Panc1 (cell line): ENCODE results near the gene ALOX5. TPM values are rescaled to one million over a fixed set of nuclear protein-coding genes. Genes with fewer than 3 reads are reported as not detected.
A peak's percentile ranks its signal among the peaks of the same experiment; 100 is the strongest.

Experiments used
- ATAC-seq: fragments of 200-7000 bp; cut with Tn5 transposase; 2 replicates; pipeline ENCODE4 v1.9.1; 2020; ENCODE audit warnings: mild to moderate bottlenecking, moderate library complexity
- BruUV-seq: library from RNA; stranded (reverse); fragments of 400-500 nt; replicated peaks from 2 replicates; lab custom pipeline; 2021; lab: Mats Ljungman, UMichigan
- CTCF ChIA-PET: fragments of 300-600 bp; sonication (Branson Sonifier 250); formaldehyde crosslinking; loops from one replicate; lab custom pipeline; 2022; ENCODE audit warnings: antibody characterized with exemption; lab: Charles Lee
- POLR2A ChIA-PET: fragments of 300-600 bp; sonication (Branson Sonifier 250); formaldehyde crosslinking; loops from one replicate; lab custom pipeline; 2022; ENCODE audit warnings: antibody characterized with exemption; lab: Charles Lee
- DNase-seq: peaks from one replicate; pipeline ENCODE4 v3.0.0-alpha.2; 2010; ENCODE audit warnings: low read depth, low spot score
- H3K27ac ChIP-seq: 2 replicates; pipeline ENCODE4 v1.5.1; 2011; ENCODE audit warnings: mild to moderate bottlenecking, low read length, inconsistent platforms
- H3K27me3 ChIP-seq: fragments of 200-500 bp; sonication (Bioruptor generic); 2 replicates; pipeline ENCODE4 v1.6.0; 2014; ENCODE audit warnings: low read length, inconsistent platforms; ENCODE audit not compliant: control insufficient read depth, insufficient read depth
- H3K36me3 ChIP-seq: fragments of 200-500 bp; sonication (Bioruptor generic); 2 replicates; pipeline ENCODE4 v1.5.1; 2014; ENCODE audit warnings: inconsistent platforms, mild to moderate bottlenecking, low read length, moderate library complexity; ENCODE audit not compliant: control insufficient read depth, insufficient read depth
- H3K4me1 ChIP-seq: 2 replicates; pipeline ENCODE4 v1.5.1; 2011; ENCODE audit warnings: inconsistent platforms, mild to moderate bottlenecking, low read length, moderate library complexity; ENCODE audit not compliant: control insufficient read depth, insufficient read depth
- H3K4me3 ChIP-seq, 2 experiments: 2 replicates each; pipeline ENCODE4 v1.5.1; 2011 to 2012; ENCODE audit warnings: low read depth in 2 of 2, low read length in 2 of 2, mild to moderate bottlenecking in 2 of 2, inconsistent platforms in 1 of 2, moderate library complexity in 1 of 2
- H3K9me3 ChIP-seq: fragments of 200-500 bp; sonication (Bioruptor generic); 2 replicates; pipeline ENCODE4 v1.5.1; 2014; ENCODE audit warnings: low read depth, mild to moderate bottlenecking, inconsistent platforms, low read length, moderate library complexity; ENCODE audit not compliant: control insufficient read depth, insufficient read depth
- POLR2AphosphoS5 ChIP-seq: IDR thresholded peaks from 2 replicates; pipeline ENCODE4 v1.6.1; 2012; ENCODE audit warnings: mild to moderate bottlenecking, low read depth, low read length, moderate library complexity
- REST ChIP-seq, 2 experiments: IDR thresholded peaks; 2 replicates each; pipeline ENCODE4 v1.6.1; 2011 to 2012; ENCODE audit warnings: low read depth in 2 of 2, control low read depth in 1 of 2, low read length in 1 of 2, mild to moderate bottlenecking in 1 of 2, moderate library complexity in 1 of 2; ENCODE audit not compliant: insufficient read depth in 1 of 2
- SIN3A ChIP-seq: IDR thresholded peaks from 2 replicates; pipeline ENCODE4 v1.6.1; 2012; ENCODE audit warnings: low read depth, mild to moderate bottlenecking, low read length, moderate library complexity, borderline replicate concordance; ENCODE audit not compliant: insufficient read depth
- TCF7L2 ChIP-seq: IDR thresholded peaks from 2 replicates; pipeline ENCODE4 v1.6.1; 2011; ENCODE audit warnings: mild to moderate bottlenecking, low read depth, low read length, inconsistent platforms
- in situ Hi-C: cut with HindIII; loops from 2 replicates; pipeline ENCODE4 v1.10.0; 2016; ENCODE audit warnings: low sequenced_read_pairs, low pct_unique_long_range_greater_than_20kb
- intact Hi-C: fragments of 100-400 bp; cut with micrococcal nuclease; formaldehyde crosslinking; loops from one replicate; pipeline ENCODE4 v1.10.0; 2022; ENCODE audit not compliant: unreplicated experiment
- total RNA-seq: library from RNA; stranded (reverse); gene quantifications from one replicate; pipeline ENCODE4 v1.2.1, GENCODE V29; 2021; ENCODE audit not compliant: unreplicated experiment
- TF ChIP-seq, protein P1 (sequence below): fragments of 450-650 bp; IDR thresholded peaks from 2 replicates; pipeline ENCODE4 v1.5.1; 2017; ENCODE audit warnings: mild to moderate bottlenecking

Gene ALOX5
- total RNA-seq, 1 experiment from 2014 or later: 0.82 TPM

GRCh38 chr10:45422866-45423659, 49.0 kb downstream of the ALOX5 start:
- POLR2A ChIA-PET: no interaction called here
- no TSS peak for BruUV-seq
- TF ChIP-seq, protein P1, sequence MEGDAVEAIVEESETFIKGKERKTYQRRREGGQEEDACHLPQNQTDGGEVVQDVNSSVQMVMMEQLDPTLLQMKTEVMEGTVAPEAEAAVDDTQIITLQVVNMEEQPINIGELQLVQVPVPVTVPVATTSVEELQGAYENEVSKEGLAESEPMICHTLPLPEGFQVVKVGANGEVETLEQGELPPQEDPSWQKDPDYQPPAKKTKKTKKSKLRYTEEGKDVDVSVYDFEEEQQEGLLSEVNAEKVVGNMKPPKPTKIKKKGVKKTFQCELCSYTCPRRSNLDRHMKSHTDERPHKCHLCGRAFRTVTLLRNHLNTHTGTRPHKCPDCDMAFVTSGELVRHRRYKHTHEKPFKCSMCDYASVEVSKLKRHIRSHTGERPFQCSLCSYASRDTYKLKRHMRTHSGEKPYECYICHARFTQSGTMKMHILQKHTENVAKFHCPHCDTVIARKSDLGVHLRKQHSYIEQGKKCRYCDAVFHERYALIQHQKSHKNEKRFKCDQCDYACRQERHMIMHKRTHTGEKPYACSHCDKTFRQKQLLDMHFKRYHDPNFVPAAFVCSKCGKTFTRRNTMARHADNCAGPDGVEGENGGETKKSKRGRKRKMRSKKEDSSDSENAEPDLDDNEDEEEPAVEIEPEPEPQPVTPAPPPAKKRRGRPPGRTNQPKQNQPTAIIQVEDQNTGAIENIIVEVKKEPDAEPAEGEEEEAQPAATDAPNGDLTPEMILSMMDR: no peak
- TF ChIP-seq POLR2AphosphoS5 (no peak), REST (IDR thresholded peaks at IDR 0.05; ENCODE audit: insufficient read depth in 1 of 2, low read depth in 2 of 2, low read length in 1 of 2) (no peak), TCF7L2 (no peak), SIN3A (no peak)
- DNase-seq (no peak), ATAC-seq (no peak)
- intact Hi-C loops (loop anchor here (10.0 kb wide), 1 partner anchor 168 kb away; no protein-coding TSS in a partner anchor), in situ Hi-C loops (no loop called here)
- Histone ChIP-seq H3K27ac (no peak overlapping the region), H3K4me1 (no peaks in the 10 kb centered on the region), H3K36me3 (no peaks in the 10 kb centered on the region), H3K4me3 (no peak overlapping the region), H3K27me3 (no peaks in the 10 kb centered on the region), H3K9me3 (no peaks in the 10 kb centered on the region)
- CTCF ChIA-PET: no interaction called here

GRCh38 chr10:45423976-45424499, 50.0 kb downstream of the ALOX5 start:
- no peak for TF ChIP-seq SIN3A
- no peak for TF ChIP-seq TCF7L2
- peak; percentile 46 to 52; a peak in 1 of 4 replicates for TF ChIP-seq REST (IDR thresholded peaks at IDR 0.05; ENCODE audit: insufficient read depth in 1 of 2, low read depth in 2 of 2, low read length in 1 of 2)
- in situ Hi-C loops: no loop called here
- Histone ChIP-seq H3K27me3 (no peaks in the 10 kb centered on the region), H3K4me3 (no peak overlapping the region), H3K36me3 (no peaks in the 10 kb centered on the region), H3K27ac (no peak overlapping the region), H3K4me1 (no peaks in the 10 kb centered on the region), H3K9me3 (no peaks in the 10 kb centered on the region)
- BruUV-seq: no TSS peak
- DNase-seq: no peak
- POLR2A ChIA-PET: interaction anchor here (0.6 kb wide), 1 partner anchor 156 kb away, joined by 6 read pairs; no protein-coding TSS in a partner anchor
- no peak for ATAC-seq
- intact Hi-C loops: loop anchor here (10.0 kb wide), 1 partner anchor 169 kb away; no protein-coding TSS in a partner anchor
- CTCF ChIA-PET: no interaction called here
